AG04449 (cell line): ENCODE results near the gene LCP2.

ENCODE experiments used
- CTCF ChIA-PET: fragments of 350-600 bp; formaldehyde crosslinking; extraction: SDS; loops from one replicate; lab custom pipeline; 2021; ENCODE audit warnings: antibody characterized with exemption; lab: Yijun Ruan, JAX
- POLR2A ChIA-PET: fragments of 400-600, 350-600 bp; formaldehyde crosslinking; extraction: SDS; loops from one replicate; lab custom pipeline; 2020; ENCODE audit warnings: antibody characterized with exemption, inconsistent platforms; lab: Yijun Ruan, JAX
- DNase-seq: peaks from one replicate; pipeline ENCODE4 v3.0.0-alpha.2; 2010; ENCODE audit warnings: low read depth, low spot score
- H3K4me3 ChIP-seq: 2 replicates; pipeline ENCODE4 v1.5.1; 2011; ENCODE audit warnings: low read depth, mild to moderate bottlenecking, control low read depth, low read length
- CTCF ChIP-seq: IDR thresholded peaks from one replicate; pipeline ENCODE4 v1.5.1; 2011; ENCODE audit warnings: mild to moderate bottlenecking, moderate library complexity, low read length, control low read depth, inconsistent platforms; ENCODE audit not compliant: insufficient read depth; ENCODE audit errors: missing control alignments

The LCP2 gene

GRCh38 chr5:170313344-170313743 is 15.8 kb upstream of the LCP2 start:
- no peak for DNase-seq
- CTCF ChIA-PET, result no interaction called here
- no peak overlapping the region for H3K4me3 ChIP-seq
- POLR2A ChIA-PET, result no interaction called here
- no peak for TF ChIP-seq CTCF

GRCh38 chr5:170312666-170313065 is 15.1 kb upstream of the LCP2 start:
- ChIA-PET CTCF (no interaction called here), POLR2A (no interaction called here)
- no peak overlapping the region for H3K4me3 ChIP-seq
- no peak for TF ChIP-seq CTCF
- DNase-seq, result no peak

- no peak overlapping the region for H3K4me3 ChIP-seq
- CTCF ChIA-PET, result no interaction called here
- no peak for TF ChIP-seq CTCF
- POLR2A ChIA-PET, result no interaction called here
- DNase-seq, result no peak
Measured at GRCh38 chr5:170312301-170312595, 14.7 kb upstream of the LCP2 start.

GRCh38 chr5:170311511-170312300 is 14.1 kb upstream of the LCP2 start:
- DNase-seq, result no peak
- no peak for TF ChIP-seq CTCF
- ChIA-PET POLR2A (no interaction called here), CTCF (no interaction called here)
- no peak overlapping the region for H3K4me3 ChIP-seq

GRCh38 chr5:170310256-170310926 is 12.8 kb upstream of the LCP2 start:
- POLR2A ChIA-PET, result no interaction called here
- CTCF ChIA-PET, result no interaction called here
- no peak for DNase-seq
- no peak for TF ChIP-seq CTCF
- no peak overlapping the region for H3K4me3 ChIP-seq

GRCh38 chr5:170308686-170309085 is 11.1 kb upstream of the LCP2 start:
- no peak for TF ChIP-seq CTCF
- no peak overlapping the region for H3K4me3 ChIP-seq
- POLR2A ChIA-PET, result no interaction called here
- no peak for DNase-seq
- CTCF ChIA-PET, result interaction anchor here (1.2 kb wide), 1 partner anchor 37 kb away, joined by 3 read pairs; no protein-coding TSS in a partner anchor
